Bronchial epithelial cell (primary cell): ENCODE results near the gene ZBED1. TPM values are rescaled to one million over a fixed set of nuclear protein-coding genes. Genes with fewer than 3 reads are reported as not detected.
"Not testable (repeated sequence)": the region's sequence is repeated elsewhere in the genome, so short reads cannot be mapped to it uniquely, and the experiment has no call there.

Experiments used
- DNase-seq: peaks from one replicate; pipeline ENCODE4 v3.0.0-alpha.2; 2010; ENCODE audit warnings: low read depth
- FAIRE-seq: peaks from 2 replicates; lab custom pipeline; 2011; peaks lifted over from hg19 to GRCh38; lab: Jason Lieb, UNC
- H3K27me3 ChIP-seq: 2 replicates; pipeline ENCODE4 v1.5.1; 2011; ENCODE audit warnings: low read length; ENCODE audit not compliant: control insufficient read depth, insufficient read depth
- H3K36me3 ChIP-seq: 2 replicates; pipeline ENCODE4 v1.5.1; 2011; ENCODE audit warnings: low read length; ENCODE audit not compliant: control insufficient read depth, insufficient read depth
- H3K4me3 ChIP-seq: 2 replicates; pipeline ENCODE4 v1.5.1; 2011; ENCODE audit warnings: mild to moderate bottlenecking, low read depth, low read length, control low read depth
- total RNA-seq: library from RNA; depleted of rRNA; stranded (reverse); fragments of >200 nt; gene quantifications from 2 replicates; pipeline ENCODE4 v1.2.1, GENCODE V29; 2014
- TF ChIP-seq, protein P1 (sequence below): IDR thresholded peaks from 2 replicates; pipeline ENCODE4 v1.5.1; 2011; ENCODE audit warnings: mild to moderate bottlenecking, moderate library complexity, low read length, control low read depth, inconsistent platforms; ENCODE audit not compliant: insufficient read depth, severe bottlenecking

Gene ZBED1
- total RNA-seq, 1 donor from 2014 or later: 11.6 TPM

DNA sequence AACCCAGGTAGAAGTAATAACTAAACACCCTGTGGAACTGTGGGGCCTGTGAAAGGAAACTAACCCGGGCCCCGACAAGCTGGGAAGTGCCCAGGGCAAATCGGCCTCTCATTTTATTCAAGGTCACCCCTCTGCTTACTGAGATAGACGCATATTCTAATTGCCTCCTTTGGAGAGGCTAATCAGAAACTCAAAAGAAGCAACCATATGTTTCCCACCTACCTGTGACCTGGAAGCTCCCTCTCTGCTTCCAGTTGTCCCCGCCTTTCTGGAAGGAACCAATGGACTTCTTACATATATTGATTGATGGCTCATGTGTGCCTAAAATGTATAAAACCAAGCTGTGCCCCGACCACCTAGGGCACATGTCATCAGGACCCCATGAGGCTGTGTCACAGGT, 23.1 kb upstream of the ZBED1 start:
- no peaks in the 10 kb centered on the region for H3K27me3 ChIP-seq
- TF ChIP-seq, protein P1, sequence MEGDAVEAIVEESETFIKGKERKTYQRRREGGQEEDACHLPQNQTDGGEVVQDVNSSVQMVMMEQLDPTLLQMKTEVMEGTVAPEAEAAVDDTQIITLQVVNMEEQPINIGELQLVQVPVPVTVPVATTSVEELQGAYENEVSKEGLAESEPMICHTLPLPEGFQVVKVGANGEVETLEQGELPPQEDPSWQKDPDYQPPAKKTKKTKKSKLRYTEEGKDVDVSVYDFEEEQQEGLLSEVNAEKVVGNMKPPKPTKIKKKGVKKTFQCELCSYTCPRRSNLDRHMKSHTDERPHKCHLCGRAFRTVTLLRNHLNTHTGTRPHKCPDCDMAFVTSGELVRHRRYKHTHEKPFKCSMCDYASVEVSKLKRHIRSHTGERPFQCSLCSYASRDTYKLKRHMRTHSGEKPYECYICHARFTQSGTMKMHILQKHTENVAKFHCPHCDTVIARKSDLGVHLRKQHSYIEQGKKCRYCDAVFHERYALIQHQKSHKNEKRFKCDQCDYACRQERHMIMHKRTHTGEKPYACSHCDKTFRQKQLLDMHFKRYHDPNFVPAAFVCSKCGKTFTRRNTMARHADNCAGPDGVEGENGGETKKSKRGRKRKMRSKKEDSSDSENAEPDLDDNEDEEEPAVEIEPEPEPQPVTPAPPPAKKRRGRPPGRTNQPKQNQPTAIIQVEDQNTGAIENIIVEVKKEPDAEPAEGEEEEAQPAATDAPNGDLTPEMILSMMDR: no peak
- FAIRE-seq (no peak), DNase-seq (no peak)
- no peaks in the 10 kb centered on the region for H3K36me3 ChIP-seq
- H3K4me3 ChIP-seq: no peak overlapping the region

DNA sequence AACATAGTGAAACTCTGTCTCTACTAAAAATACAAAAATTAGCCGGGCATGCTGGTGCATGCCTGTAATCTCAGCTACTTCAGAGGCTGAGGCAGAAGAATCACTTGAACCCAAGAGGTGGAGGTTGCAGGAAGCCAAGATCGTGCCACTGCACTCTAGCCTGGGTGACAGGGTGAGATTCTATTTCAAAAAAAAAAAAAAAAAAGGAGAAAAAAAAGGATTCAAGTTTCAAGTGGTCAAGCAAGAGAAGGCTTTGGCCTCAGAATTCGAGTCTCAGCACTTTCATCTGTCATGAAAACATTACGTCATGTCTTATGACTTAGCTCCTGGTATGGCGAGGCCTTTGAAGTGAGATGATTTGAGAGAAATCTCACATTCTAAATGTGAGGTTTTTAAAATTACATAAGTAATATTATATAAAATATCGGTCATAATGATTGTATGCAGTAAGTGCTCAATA, 21.2 kb upstream of the ZBED1 start:
- TF ChIP-seq, protein P1: no peak

DNA sequence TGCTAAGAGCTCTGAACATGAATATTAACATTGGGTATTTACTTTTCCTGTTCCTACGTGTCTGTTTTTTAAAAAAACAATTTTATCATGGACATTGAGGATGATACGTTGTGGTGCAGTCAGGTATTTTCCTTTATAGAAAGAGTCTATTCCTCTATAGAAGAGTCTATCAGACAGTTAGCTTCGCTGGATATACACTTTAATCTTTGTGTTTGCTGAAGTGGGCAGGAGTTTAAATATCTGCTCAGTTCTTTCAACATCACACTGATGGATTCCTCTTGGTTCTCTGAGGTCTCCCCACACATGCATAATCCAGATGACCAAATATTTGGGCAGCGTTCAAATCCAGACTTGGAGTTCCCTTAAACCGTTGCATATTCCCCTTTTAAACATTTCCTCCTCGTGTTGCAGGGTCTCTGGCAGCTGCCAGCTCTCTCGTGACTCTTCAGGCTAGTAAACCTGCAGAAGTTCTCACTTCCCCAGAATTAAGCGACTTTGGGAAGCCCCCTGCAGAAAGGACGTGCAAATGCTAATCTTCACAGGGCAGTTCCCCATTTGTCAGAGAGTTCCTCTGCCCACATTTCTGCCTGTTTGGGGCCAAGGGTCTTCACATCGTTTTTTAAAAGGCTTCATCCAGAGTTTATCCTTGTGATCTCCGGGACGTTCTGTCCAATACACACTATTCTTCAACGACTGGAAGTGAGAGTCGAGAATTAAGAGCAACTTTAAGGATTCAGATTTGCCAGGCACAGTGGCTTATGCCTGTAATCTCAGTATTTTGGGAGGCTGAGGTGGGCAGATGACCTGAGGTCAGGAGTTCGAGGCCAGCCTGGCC, 20.5 kb upstream of the ZBED1 start:
- TF ChIP-seq, protein P1: no peak
- DNase-seq (no peak), FAIRE-seq (no peak)
- Histone ChIP-seq H3K27me3 (no peaks in the 10 kb centered on the region), H3K4me3 (no peak overlapping the region), H3K36me3 (no peaks in the 10 kb centered on the region)

More for the DNA sequence above, 21.2 kb upstream of the ZBED1 start:
- no peak overlapping the region for H3K4me3 ChIP-seq
- H3K36me3 ChIP-seq: no peaks in the 10 kb centered on the region
- no peak for FAIRE-seq
- no peak for DNase-seq
- H3K27me3 ChIP-seq: no peaks in the 10 kb centered on the region

DNA sequence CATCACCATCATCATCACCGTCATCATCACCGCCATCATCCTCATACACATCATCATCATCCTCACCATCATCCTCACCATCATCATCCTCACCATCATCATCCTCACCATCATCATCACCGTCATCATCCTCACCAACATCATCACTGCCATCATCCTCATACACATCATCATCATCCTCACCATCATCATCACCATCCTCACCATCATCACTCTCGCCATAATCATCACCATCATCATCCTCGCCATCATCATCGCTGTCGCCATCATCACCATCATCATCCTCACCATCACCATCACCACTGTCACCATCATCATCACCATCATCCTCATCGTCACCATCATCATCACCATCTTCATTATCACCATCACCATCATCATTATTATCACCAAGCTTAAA, 19.8 kb upstream of the ZBED1 start:
- Histone ChIP-seq H3K36me3 (no peaks in the 10 kb centered on the region), H3K27me3 (no peaks in the 10 kb centered on the region), H3K4me3 (no peak overlapping the region)
- DNase-seq: no peak
- TF ChIP-seq, protein P1: no peak
- peak; percentile 99 for FAIRE-seq

DNA sequence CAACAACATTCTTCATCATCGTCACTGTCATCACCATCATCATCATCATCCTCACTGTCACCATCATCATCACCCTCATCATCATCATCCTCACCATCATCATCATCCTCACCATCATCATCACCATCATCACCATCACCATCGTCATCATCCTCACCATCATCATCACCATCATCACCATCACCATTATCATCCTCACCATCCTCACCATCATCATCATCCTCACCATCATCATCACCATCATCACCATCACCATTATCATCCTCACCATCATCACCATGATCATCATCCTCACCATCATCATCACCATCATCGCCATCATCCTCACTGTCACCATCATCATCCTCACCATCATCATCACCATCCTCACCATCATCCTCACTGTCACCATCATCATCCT, 18.9 kb upstream of the ZBED1 start:
- not testable (repeated sequence) for H3K27me3 ChIP-seq, H3K36me3 ChIP-seq, H3K4me3 ChIP-seq, DNase-seq
- FAIRE-seq: peak; percentile 92

DNA sequence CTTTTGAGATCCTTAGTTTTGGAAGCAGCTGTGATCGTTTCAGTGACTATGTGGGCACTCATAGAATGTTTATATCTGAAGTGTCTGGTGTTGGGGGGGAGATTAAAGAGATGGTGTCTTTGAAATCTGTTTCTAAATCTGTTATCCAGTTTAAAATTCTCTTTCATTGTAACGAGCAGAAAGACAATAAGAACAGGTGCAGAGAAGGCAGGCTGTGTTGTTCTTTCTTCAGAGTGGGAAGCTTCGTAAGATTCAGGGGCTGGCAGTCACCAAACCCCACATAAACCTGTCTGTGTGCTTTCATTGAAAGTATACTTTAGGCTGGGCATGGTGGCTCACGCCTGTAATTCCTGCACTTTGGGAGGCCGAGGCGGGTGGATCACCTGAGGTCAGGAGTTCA, 16.3 kb upstream of the ZBED1 start:
- TF ChIP-seq, protein P1: no peak
- H3K36me3 ChIP-seq: no peaks in the 10 kb centered on the region
- FAIRE-seq: no peak
- no peak for DNase-seq
- no peaks in the 10 kb centered on the region for H3K27me3 ChIP-seq
- H3K4me3 ChIP-seq: no peak overlapping the region
